ENCODE measurements around the gene THSD4.
"Not testable (repeated sequence)": the region's sequence is repeated elsewhere in the genome, so short reads cannot be mapped to it uniquely, and the experiment has no call there.

Gene THSD4

DNA sequence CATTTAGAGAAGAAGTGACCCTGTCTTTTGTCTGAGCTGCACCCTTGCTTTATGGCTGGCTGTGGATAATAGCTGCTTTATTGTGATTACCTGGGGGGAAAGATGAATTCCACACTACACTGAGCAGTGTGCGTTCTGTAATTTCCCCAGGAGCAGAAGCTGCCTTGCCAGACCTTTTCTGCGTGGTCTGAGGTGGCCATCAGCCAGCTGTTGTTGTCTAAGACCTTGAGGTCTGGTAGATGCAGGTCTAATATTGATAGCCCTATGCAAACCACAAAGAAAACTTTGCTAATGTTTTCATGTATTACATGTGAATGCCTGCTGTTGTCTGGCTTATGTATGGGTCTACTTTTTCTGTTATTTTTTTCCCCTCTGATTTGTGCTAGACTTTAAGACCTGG lies 144.6 kb downstream of the THSD4 start:
- no peak for DNase-seq (ENCODE audit: low spot score)

- DNase-seq (ENCODE audit: low spot score) = no peak
Measured at GRCh38 chr15:71261418-71261817, 146.1 kb downstream of the THSD4 start.

- no peak for DNase-seq (ENCODE audit: low spot score)
Measured at GRCh38 chr15:71261909-71262308, 146.6 kb downstream of the THSD4 start.

- no peak for DNase-seq (ENCODE audit: low spot score)
Measured at GRCh38 chr15:71262599-71262998, 147.3 kb downstream of the THSD4 start.

GRCh38 chr15:71265606-71266005 lies 150.3 kb downstream of the THSD4 start:
- not testable (repeated sequence) for DNase-seq (ENCODE audit: low spot score)

- DNase-seq (ENCODE audit: low spot score) = no peak
Measured at GRCh38 chr15:71271327-71271726, 156.1 kb downstream of the THSD4 start.

- no peak for DNase-seq (ENCODE audit: low spot score)
Measured at GRCh38 chr15:71272932-71273331, 157.7 kb downstream of the THSD4 start.

GRCh38 chr15:71273731-71274447 lies 158.6 kb downstream of the THSD4 start:
- no peak for DNase-seq (ENCODE audit: low spot score)

- no peak for DNase-seq (ENCODE audit: low spot score)
Measured at GRCh38 chr15:71274448-71274798, 159.2 kb downstream of the THSD4 start.

DNA sequence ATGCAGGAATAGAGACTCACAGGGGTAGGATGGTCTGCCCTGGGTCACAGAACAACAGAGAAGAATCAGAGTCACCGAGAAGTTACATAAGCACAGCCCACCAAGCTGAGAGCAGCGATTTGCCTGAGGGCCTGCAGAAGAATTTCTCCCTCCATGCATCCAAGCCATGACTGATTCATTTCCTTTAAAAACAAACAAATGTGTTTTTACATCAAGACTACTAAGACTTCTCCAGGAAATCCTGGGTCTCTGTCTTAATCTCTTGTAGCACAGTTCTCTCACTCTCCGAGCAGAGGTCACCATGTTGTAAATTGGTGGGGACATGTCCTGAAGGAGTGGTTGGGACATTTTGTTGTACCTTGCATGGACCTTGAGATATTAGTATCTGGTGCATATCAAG lies 159.8 kb downstream of the THSD4 start:
- DNase-seq (ENCODE audit: low spot score) = no peak

GRCh38 chr15:71275566-71276335 lies 160.5 kb downstream of the THSD4 start:
- DNase-seq (ENCODE audit: low spot score) = no peak

DNA sequence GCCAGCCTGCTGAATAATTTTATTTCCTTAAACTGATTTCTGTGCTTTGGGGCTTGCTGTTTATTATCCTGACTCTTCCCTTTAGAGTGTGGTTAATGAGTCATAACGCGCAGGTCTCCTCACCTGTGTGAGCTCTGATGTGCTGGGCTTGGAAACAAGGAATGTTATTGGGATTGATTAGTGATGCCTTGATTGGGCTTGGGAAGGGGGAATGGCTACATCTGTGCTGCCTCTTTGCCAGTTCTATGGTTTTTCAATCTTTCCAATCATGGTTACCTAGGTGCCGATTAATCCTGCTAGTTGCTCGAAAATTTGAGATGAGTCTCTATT lies 161.0 kb downstream of the THSD4 start:
- no peak for DNase-seq (ENCODE audit: low spot score)

GRCh38 chr15:71278989-71279756 lies 163.9 kb downstream of the THSD4 start:
- DNase-seq (ENCODE audit: low spot score) = no peak

DNA sequence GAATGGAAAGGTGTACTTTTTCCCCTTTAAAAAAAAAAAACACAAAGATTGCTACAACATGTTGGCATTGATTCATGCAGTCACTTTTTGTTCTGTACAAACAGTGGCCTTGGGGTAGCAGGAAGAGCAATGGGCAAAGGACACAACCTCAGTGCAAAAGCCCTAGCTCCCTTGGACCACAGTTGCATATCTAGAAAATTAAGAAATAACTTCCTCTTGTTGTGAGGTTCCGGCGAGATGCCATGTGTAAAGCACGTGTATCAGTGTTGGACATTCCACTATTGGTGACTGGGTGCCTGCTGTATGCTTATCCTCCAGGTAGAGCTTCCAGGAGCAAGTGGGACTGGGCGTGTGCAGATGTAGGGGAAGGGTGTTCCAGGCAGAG lies 164.5 kb downstream of the THSD4 start:
- no peak for DNase-seq (ENCODE audit: low spot score)

DNA sequence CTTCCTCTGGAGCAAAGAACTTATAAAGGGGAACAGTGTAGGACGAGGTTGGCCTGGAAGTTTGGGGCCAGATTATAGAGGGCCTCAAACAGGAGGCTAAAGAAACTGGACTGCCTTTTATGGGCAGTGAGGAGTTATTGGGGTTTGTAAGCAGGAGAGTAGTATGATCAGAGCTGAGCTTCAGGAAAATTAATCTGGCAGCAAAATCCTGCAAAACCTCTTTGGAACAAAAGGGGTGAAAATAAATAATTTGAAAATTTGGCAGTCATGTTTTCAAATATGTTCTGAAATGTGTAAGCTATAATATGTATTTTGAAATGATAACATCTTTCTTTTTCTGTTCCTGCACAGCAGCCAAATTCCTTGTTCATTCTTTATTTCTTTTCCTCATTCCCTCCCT lies 164.9 kb downstream of the THSD4 start:
- DNase-seq (ENCODE audit: low spot score) = no peak

- DNase-seq (ENCODE audit: low spot score) = no peak
Measured at GRCh38 chr15:71281256-71281655, 166.0 kb downstream of the THSD4 start.

DNA sequence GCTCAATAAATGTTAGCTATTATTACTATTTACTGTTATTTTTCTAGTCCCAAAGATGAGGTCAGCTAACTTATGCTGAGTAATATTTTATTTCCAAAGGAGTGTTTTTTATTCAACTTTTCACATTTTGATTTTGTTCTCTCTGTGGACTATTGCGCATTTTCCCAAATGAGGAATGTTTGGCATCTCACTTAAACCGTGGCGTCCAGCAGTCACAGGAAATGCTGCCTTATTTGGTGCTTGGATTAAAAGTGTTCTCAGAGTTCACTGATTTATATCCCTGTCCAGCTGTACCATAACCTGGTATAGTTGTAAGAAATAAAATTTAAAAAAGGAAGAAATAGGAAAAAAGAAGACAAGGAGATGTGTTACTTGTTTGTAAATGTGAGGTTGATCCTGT lies 166.8 kb downstream of the THSD4 start:
- no peak for DNase-seq (ENCODE audit: low spot score)

DNA sequence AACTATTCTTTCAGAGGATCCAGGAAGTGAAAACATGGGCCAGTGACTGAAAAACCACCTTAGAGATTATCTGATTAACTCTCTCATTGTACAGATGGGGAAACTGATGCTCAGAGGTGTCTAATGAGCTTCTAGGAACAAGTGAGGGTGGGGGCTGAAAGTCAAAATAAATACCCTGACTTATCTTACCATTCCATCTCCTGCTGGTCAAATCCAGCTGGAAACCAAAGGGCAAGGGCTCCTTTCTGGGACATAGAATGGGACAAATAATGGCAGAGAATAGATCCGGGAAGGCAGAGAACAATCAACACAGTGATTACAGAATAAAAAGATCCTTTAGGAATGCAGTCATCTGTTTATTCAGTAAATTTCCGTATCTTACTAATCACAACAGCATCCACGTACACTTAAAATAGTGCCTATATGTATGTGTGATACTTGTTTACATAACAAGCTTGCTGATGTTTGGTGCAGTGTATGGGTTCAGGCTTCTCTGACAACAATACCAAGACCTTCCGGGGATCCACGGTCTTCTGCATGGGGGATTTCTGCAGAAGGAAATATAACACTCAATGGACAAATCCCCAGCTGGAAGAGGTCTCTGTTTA lies 173.2 kb downstream of the THSD4 start:
- no peak for DNase-seq (ENCODE audit: low spot score)

DNA sequence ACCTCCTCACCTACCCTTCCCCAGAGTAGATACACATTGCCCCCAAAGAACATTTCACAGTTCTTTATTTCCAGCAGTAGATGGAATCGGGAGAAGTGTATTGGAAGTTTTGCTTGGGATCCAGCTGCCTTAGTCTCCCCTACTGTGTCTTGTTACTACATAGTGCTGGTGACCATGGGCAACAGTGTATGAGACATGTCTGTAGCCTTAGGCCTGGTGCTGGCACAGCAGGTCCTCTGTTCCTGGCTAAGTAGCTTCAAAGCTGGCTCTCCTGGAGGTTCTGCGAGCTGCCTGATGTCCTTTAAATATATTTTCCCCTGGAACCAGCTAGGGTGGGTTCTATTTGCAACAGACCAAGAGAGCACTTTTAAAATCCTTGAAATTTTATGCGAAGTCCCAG lies 174.7 kb downstream of the THSD4 start:
- DNase-seq (ENCODE audit: low spot score) = no peak

- no peak for DNase-seq (ENCODE audit: low spot score)
Measured at GRCh38 chr15:71290881-71291635, 175.8 kb downstream of the THSD4 start.

DNA sequence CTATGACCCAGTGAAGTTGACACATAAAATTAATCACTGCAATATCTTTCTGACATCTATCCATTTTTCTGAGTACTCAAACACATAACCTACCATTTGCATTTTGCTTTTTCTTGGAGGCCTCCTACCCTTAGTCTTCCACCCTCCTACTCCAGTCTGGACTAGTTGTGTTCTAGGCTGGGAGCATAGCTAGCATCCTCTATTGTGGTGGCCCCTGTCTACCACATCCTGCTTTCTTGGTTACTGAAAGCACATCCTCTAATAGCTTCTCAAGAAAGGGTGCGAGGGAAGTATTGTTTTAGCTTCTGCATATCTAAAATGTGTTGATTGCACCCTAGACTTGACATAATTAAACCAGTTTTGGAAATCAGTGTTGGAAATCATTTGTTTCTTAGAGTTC lies 176.5 kb downstream of the THSD4 start:
- DNase-seq (ENCODE audit: low spot score) = no peak

GRCh38 chr15:71293723-71294122 lies 178.5 kb downstream of the THSD4 start:
- no peak for DNase-seq (ENCODE audit: low spot score)

Measured in SK-N-DZ (cell line).